Measurements from ENCODE around the gene PTPRF.

Gene PTPRF

GRCh38 chr1:43557744-43558245, 27.1 kb downstream of the PTPRF start:
- POLR2A ChIA-PET, result no interaction called here
- DNase-seq (ENCODE audit: extremely low spot score), result no peak
- CTCF ChIA-PET, result no interaction called here
- TF ChIP-seq FOXA1 (IDR thresholded peaks at IDR 0.05) (no peak), ARNT (IDR thresholded peaks at IDR 0.05) (no peak), SUZ12 (IDR thresholded peaks at IDR 0.05) (no peak), SP1 (IDR thresholded peaks at IDR 0.05) (no peak), FOXK2 (IDR thresholded peaks at IDR 0.05) (no peak), NFRKB (IDR thresholded peaks at IDR 0.05) (no peak), CTBP1 (IDR thresholded peaks at IDR 0.05; ENCODE audit: borderline replicate concordance) (no peak), TARDBP (IDR thresholded peaks at IDR 0.05) (no peak), LEF1 (IDR thresholded peaks at IDR 0.05; ENCODE audit: borderline replicate concordance) (no peak), ZNF384 (IDR thresholded peaks at IDR 0.05) (no peak), FOXM1 (IDR thresholded peaks at IDR 0.05; ENCODE audit: borderline replicate concordance) (no peak), ELF4 (IDR thresholded peaks at IDR 0.05) (no peak), L3MBTL2 (conservative IDR thresholded peaks at IDR 0.05) (no peak)
- TF ChIP-seq, protein P1, sequence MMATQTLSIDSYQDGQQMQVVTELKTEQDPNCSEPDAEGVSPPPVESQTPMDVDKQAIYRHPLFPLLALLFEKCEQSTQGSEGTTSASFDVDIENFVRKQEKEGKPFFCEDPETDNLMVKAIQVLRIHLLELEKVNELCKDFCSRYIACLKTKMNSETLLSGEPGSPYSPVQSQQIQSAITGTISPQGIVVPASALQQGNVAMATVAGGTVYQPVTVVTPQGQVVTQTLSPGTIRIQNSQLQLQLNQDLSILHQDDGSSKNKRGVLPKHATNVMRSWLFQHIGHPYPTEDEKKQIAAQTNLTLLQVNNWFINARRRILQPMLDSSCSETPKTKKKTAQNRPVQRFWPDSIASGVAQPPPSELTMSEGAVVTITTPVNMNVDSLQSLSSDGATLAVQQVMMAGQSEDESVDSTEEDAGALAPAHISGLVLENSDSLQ (IDR thresholded peaks at IDR 0.05), result no peak

GRCh38 chr1:43558346-43558841, 27.7 kb downstream of the PTPRF start:
- TF ChIP-seq ZNF384 (IDR thresholded peaks at IDR 0.05) (no peak), ELF4 (IDR thresholded peaks at IDR 0.05) (no peak), SUZ12 (IDR thresholded peaks at IDR 0.05) (no peak), CTBP1 (IDR thresholded peaks at IDR 0.05; ENCODE audit: borderline replicate concordance) (no peak), SP1 (IDR thresholded peaks at IDR 0.05) (no peak), ARNT (IDR thresholded peaks at IDR 0.05) (no peak), FOXM1 (IDR thresholded peaks at IDR 0.05; ENCODE audit: borderline replicate concordance) (no peak), FOXA1 (IDR thresholded peaks at IDR 0.05) (no peak), L3MBTL2 (conservative IDR thresholded peaks at IDR 0.05) (no peak), NFRKB (IDR thresholded peaks at IDR 0.05) (no peak), LEF1 (IDR thresholded peaks at IDR 0.05; ENCODE audit: borderline replicate concordance) (no peak), TARDBP (IDR thresholded peaks at IDR 0.05) (no peak), BHLHE40 (IDR thresholded peaks at IDR 0.05; ENCODE audit: borderline replicate concordance) (no peak), HDGF (IDR thresholded peaks at IDR 0.05; ENCODE audit: borderline replicate concordance) (no peak), FOXK2 (IDR thresholded peaks at IDR 0.05) (no peak)
- TF ChIP-seq, protein P1 (IDR thresholded peaks at IDR 0.05), result no peak
- ChIA-PET POLR2A (no interaction called here), CTCF (no interaction called here)
- DNase-seq (ENCODE audit: extremely low spot score), result no peak

- TF ChIP-seq FOXM1 (IDR thresholded peaks at IDR 0.05; ENCODE audit: borderline replicate concordance) (no peak), BHLHE40 (IDR thresholded peaks at IDR 0.05; ENCODE audit: borderline replicate concordance) (no peak), ELF4 (IDR thresholded peaks at IDR 0.05) (no peak), TARDBP (IDR thresholded peaks at IDR 0.05) (no peak), ARNT (IDR thresholded peaks at IDR 0.05) (no peak), SUZ12 (IDR thresholded peaks at IDR 0.05) (no peak), L3MBTL2 (conservative IDR thresholded peaks at IDR 0.05) (no peak), ZNF384 (IDR thresholded peaks at IDR 0.05) (no peak), SP1 (IDR thresholded peaks at IDR 0.05) (no peak), FOXA1 (IDR thresholded peaks at IDR 0.05) (no peak), NFRKB (IDR thresholded peaks at IDR 0.05) (no peak), FOXK2 (IDR thresholded peaks at IDR 0.05) (no peak), LEF1 (IDR thresholded peaks at IDR 0.05; ENCODE audit: borderline replicate concordance) (no peak), HDGF (IDR thresholded peaks at IDR 0.05; ENCODE audit: borderline replicate concordance) (no peak)
- TF ChIP-seq, protein P1 (IDR thresholded peaks at IDR 0.05), result no peak
- CTCF ChIA-PET, result no interaction called here
- POLR2A ChIA-PET, result no interaction called here
- no peak for DNase-seq (ENCODE audit: extremely low spot score)
These were observed 29.0 kb downstream of the PTPRF start for GRCh38 chr1:43559714-43560113.

DNA sequence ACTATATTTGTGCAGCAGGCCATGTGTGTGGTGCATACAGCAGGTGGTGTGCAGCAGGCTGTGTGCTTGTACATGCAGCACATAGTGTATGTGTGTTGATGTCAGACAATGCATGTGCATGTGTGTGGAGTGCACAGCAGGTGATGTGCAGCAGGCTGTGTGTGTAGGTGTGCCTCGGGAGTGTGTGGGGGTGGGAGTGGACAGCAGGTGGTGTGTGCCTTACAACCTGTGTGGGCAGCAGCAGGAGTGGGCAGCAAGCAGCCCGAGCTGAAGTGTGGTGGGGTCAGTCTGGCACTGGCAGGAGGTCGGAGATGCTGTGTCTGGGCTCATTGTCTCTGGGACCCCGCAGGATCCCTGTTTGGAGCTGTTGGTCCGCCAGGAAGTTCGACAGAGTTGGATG, 29.6 kb downstream of the PTPRF start:
- POLR2A ChIA-PET, result no interaction called here
- CTCF ChIA-PET, result no interaction called here
- TF ChIP-seq ZNF384 (IDR thresholded peaks at IDR 0.05) (no peak), SUZ12 (IDR thresholded peaks at IDR 0.05) (no peak), L3MBTL2 (conservative IDR thresholded peaks at IDR 0.05) (no peak), FOXA1 (IDR thresholded peaks at IDR 0.05) (no peak), FOXK2 (IDR thresholded peaks at IDR 0.05) (no peak), SP1 (IDR thresholded peaks at IDR 0.05) (no peak)
- no peak for DNase-seq (ENCODE audit: extremely low spot score)

GRCh38 chr1:43563876-43564539, 33.3 kb downstream of the PTPRF start:
- ChIA-PET POLR2A (no interaction called here), CTCF (no interaction called here)
- no peak for DNase-seq (ENCODE audit: extremely low spot score)
- TF ChIP-seq SUZ12 (IDR thresholded peaks at IDR 0.05) (no peak), ELF4 (IDR thresholded peaks at IDR 0.05) (no peak), NFRKB (IDR thresholded peaks at IDR 0.05) (no peak), FOXK2 (IDR thresholded peaks at IDR 0.05) (no peak), SP1 (IDR thresholded peaks at IDR 0.05) (no peak), ARNT (IDR thresholded peaks at IDR 0.05) (no peak), CTBP1 (IDR thresholded peaks at IDR 0.05; ENCODE audit: borderline replicate concordance) (no peak), L3MBTL2 (conservative IDR thresholded peaks at IDR 0.05) (no peak), BHLHE40 (IDR thresholded peaks at IDR 0.05; ENCODE audit: borderline replicate concordance) (no peak), TARDBP (IDR thresholded peaks at IDR 0.05) (no peak)

All from HEK293T (cell line).